Measurements from ENCODE around the gene FAM47E.

GRCh38 chr4:76257824-76258223 is 6.3 kb downstream of the FAM47E start:
- TF ChIP-seq CTCF (IDR thresholded peaks at IDR 0.05) (no peak), POLR2AphosphoS5 (IDR thresholded peaks at IDR 0.05; ENCODE audit: insufficient read depth in 1 of 2, low read depth in 1 of 2) (no peak), POLR2A (IDR thresholded peaks at IDR 0.05) (no peak)
